ENCODE data around the gene TEX47.

GRCh38 chr7:88792361-88792760 is 3.2 kb downstream of the TEX47 start:
- no peak for TF ChIP-seq CTCF (conservative IDR thresholded peaks at IDR 0.05; ENCODE audit: low read length)
- TF ChIP-seq EZH2phosphoT487 (IDR thresholded peaks at IDR 0.05; ENCODE audit: borderline replicate concordance, low read depth, low read length) = no peak
